SIG-M5 treated with dmso at 0.1 percent for 504 hours (cell line): ENCODE data around the gene MEF2A.
A peak's percentile ranks its signal among the peaks of the same experiment; 100 is the strongest.
"Not testable (repeated sequence)": the region's sequence is repeated elsewhere in the genome, so short reads cannot be mapped to it uniquely, and the experiment has no call there.

Experiments used
- DNase-seq: peaks from one replicate; lab custom pipeline; 2025; ENCODE audit not compliant: unreplicated experiment; lab: John Stamatoyannopoulos, UW

MEF2A gene

DNA sequence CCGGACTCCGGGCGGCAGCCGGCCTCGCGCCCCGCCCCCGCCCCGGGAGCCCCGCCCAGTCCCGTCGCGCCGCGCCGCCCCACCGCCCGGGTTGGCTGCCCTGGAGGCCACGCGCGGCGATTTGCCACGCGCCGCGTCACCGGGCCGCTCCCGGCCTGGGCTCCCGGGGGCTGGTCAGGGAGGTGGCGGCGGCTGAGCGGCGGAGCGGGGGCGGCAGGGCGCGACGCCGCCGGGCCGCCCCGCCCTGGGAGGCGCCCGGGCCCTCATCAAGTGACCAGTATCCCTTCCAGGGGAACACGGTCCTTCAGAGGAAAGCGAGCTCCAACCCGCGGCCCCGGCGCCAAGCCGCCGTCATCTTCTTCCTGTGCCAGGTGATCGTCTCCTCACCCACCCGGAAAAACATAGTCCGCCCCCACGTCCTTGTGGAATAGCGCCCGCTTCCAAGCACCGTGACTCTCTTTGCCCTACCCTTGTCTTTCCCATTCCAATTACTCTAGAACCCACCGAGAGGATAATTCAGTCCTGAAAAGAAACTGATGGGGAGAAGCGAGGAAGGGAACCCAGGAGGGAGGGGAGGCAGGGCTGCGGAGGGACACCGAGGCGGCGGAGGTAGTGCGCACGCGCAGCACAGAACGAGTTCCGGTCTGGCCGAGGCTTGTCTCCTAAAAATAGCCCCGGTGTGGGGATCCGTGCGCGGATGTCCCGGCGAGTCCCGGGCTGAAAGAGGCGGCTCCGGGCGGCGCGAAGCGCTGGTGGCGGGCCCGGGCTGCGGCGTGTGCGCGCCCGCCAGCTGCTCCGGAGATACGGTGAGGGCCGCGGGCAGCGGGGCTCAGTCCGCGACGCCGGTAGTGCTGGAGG, at the start of gene MEF2A:
TSS of gene MEF2A (plus strand) at position 686 of the 858 bp plus-strand sequence. CDS start 67,136 bp downstream, outside the sequence.
- peak; percentile 82 for DNase-seq

DNA sequence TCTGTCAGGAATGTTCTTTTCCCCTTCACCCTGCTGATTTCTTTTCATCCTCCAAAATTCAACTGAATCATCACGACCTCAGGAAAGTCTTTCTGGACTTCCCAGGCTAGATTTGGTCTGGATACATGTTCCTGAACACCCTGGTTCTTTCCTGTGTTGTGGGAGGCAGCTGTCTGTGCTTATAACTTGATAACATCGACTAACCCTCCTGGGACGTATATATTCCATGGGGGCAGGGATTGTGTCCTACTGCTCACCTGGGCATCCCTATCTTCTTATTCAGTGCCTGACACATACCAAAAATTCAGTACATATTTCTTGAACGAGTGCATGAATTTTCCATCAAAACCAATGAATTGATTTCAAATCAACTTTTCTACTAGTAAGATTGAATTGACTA, 47.6 kb upstream of the MEF2A start:
- no peak for DNase-seq

DNA sequence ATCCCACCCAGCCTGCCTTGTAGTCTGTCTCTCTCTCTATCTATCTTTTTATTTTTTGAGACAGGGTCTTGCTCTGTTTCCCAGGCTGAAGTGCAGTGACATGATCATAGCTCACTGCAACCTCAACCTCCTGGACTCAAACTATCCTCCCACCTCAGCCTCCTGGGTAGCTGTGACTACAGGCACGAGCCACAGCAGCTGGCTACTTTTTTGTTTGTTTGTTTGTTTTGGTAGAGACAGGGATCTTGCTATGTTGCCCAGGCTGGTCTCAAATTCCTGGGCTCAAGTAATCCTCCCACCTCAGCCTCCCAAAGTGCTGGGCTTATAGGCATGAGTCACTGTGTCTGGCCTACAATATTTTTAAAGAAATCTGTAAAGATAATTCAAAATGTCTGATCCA, 46.4 kb upstream of the MEF2A start:
- DNase-seq, result not testable (repeated sequence)

DNA sequence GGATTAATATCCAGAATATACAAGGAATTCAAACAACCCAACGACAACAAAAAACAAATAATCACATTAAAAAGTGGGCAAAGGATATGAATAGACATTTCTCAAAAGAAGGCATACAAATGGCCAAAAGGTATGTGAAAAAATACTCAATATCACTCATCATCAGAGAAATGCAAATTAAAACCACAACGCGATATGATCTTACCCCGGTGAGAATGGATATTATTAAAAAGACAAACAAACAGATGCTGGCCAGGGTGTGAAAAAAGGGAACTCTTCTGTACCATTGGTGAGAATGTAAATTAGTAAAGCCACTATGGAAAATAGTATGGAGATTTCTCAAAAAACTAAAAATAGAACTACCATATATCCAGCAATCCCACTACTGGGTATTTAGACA, 43.5 kb upstream of the MEF2A start:
- no peak for DNase-seq

DNA sequence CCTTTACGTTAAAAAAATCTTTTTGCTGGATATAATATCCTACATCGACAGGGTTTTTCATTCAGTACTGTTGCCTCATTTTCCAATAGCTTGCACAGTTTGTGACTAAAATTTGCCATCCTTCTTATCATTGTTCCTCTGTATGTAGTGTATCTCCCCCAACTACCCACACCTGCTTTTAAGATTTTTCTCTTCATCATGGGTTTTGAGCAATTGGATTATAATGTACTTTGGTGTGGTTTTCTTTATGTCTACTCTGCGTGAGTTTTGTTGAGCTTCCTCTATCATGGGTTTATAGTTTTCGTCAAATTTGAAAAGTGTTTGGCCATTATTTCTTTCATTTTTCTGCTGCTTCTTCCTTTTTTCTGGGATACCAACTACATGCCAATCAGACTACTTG, 39.6 kb upstream of the MEF2A start:
- DNase-seq, result no peak

DNA sequence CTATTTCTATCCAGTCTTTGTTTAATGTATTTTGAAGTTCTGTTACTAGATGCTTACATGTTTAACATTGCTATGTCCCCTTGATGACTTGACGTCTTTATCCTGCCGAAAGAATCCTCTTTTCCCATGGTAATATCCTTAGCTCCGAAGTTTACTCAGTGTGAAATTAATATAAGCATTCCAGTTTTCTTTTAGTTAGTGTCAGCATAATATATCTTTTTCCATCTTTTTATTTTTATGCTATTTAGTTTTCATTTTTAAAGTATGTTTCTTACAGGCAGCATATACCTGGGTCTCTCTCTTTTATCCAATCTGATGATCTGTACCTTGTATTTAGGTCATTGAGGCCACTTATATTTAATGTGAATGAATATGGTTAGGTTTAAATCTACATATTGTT, 39.1 kb upstream of the MEF2A start:
- no peak for DNase-seq

DNA sequence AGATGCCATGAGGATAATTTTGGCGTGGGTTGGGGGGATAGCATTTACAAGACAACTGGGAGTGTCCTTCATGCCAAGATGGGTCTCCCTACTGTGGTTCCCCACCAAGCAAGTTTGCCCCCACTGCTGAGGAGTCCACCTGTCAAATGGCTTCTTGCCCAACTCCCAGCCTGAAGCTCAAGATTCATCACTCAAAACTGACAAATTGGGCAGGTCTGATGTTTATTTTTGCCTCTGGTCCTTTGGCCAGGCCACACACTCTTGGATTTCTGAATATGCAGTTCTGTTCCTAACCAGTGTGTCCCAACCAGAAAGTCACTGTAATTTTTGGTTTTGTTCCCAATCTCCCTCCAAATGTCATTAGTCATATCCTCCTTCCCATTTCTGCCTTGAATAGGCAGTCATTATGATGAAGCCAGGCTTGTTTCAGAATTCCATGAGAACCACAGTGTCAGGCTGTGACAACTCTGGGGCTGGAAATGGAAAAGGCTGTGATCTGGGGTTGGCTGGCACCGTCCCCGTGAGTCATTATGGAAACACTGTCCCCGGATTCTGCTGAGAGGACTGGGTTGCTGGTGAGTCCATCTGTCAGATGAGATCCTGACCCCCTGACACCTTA, 29.3 kb upstream of the MEF2A start:
- no peak for DNase-seq

DNA sequence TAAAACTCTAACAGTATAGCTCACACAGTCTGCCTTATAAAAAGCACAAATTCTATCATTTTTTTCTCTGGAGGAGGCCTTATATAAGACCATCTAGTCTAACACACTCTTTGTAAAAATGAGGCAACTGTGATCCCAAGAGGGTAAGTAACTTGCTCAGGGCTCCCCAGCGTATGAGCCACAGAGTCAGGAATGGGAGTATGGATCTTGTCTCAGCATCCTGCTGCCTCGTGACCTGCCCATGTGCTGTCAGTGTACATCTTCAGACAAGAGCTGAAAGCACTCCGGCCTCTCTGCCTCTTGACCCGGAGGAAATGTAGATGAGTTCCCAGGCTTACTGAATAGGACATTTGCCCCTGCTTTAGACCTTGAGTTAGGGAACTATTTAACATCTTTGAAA, 28.4 kb upstream of the MEF2A start:
- no peak for DNase-seq

DNA sequence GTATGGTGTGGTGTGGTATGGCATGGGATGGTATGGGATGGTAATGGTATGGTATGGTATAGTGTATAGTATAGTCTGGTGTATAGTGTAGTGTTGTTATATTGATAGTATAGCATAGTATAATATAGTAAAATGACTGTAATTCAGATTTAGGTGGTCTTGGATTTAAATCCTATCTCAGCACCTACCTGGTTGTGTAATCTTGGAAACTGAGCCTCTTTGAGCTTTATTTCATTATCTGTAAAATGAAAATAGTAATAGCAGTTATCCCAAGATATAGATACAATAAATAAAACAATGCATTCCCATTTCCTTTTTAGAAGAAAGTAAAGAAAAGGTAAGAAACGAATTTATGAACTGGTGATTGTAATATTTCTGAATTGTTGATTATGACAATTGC, 27.5 kb upstream of the MEF2A start:
- no peak for DNase-seq

DNA sequence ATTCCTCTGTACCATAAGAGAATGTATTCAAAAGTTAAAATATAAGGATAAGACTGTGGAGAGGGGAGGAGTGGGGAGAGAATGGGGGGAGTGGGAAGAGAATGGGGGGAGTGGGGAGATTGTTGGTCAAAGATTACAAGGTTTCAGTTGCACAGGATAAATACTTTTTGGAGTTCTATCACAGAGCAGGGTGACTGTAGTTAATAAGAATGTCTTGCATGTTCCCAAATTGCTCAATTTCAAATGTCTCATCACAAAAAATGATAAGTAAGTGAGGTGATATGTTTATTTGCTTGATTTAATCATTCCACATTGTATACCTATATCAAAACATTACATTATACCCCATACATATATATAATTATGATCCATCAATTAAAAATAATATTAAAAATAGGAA, 23.0 kb upstream of the MEF2A start:
- DNase-seq, result no peak

DNA sequence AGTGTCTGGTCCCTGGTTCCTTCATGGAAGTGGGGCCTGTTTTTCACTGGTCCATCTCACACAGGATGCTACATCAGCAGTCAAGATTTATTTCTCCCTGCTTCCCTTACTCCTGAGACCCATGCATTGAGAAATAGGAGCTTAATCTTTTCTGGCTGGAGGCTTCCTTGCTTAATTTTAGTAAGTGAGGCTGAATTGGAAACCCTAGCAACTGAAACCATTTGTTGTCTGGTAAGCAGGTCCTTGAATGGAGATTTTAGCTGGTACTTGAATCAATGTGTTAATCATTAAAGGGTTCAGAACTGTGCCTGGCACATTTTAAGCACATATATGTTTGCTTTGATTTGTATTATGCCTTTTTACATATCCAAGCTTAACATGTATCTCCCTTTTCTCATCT, 20.2 kb upstream of the MEF2A start:
- DNase-seq, result no peak

DNA sequence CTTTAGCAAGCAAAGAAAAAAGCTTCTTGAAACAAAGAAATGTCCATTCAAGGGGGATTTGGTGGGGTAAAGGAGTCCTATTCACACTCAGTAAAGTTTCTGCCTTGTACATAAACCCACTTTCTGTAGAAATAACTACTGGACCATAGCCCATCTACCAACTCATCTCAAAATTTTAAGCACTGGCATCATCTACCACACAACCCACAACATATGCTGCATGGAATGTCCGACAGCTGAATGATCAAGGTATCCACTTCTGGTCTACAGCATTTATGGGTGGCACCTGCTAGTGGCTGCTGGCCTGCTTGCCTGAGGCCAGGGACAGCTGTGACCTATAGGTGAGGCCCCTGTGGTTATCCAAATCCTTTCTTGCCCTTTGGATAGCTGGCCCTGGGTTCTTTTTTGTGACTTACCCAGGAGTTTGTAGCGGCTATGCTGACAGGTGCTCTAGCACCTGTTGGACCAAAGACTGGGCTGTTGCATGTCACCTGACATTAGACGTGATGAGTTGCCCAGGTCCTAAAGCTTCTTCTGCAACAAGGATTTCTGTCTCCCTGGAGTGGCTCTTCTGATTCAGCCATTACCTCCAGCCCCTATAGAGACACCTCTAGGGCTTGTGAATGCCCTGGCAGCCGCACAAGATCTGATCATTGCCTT, 19.2 kb upstream of the MEF2A start:
- DNase-seq, result no peak

DNA sequence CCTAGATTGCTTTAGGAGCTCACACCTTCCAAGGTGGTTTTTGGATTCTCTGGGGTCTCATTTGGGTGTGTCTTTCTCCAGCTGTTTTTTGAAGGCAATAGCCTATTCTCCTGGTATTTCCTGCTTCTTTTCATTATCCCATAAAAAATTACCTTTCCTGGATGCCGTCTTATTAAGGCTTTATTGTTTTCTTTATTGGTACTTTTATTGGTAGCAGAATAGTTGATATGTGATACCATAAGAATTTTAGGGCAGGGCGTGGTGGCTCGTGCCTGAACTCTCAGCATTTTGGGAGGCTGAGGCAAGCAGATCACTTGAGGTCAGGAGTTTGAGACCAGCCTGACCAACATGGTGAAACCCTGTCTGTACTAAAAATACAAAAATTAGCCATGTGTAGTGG, 18.3 kb upstream of the MEF2A start:
- DNase-seq, result no peak

DNA sequence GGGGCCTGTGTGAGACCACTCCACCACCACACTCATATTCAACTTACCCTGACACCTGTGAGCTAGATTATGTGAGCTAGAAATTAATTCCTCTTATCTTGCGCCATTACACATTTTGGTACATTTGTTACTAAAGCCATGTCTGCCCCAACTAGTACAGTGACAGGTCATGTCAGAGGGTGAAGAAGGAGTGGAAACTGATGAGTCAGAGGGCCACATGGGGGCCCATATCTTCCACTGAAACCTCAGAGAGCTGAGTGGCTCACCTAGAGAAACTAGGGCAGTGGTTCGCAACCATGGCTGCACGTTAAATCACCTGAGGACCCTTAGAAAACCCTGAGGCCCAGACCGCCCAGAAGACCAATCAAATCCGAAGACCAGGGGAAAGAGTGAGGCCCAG, 15.7 kb upstream of the MEF2A start:
- no peak for DNase-seq

DNA sequence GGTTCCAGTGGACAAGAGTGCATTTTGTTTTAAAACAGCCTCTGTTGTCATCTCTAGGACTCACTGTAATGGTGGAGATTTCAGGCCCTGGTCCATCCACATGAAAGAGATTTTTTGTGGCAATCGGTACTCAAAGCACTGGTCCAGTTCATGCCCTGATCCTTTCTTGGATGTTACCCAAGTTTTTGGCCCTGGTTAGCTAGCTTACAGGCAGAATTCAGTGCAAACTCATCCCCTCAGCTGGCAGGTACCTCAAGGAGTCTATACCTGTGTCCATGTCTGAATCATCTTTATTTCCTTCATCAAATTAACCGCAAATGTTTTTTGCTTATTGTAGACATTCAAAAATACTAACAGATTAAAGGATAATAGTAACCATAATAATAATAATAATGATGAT, 13.7 kb upstream of the MEF2A start:
- DNase-seq, result no peak

DNA sequence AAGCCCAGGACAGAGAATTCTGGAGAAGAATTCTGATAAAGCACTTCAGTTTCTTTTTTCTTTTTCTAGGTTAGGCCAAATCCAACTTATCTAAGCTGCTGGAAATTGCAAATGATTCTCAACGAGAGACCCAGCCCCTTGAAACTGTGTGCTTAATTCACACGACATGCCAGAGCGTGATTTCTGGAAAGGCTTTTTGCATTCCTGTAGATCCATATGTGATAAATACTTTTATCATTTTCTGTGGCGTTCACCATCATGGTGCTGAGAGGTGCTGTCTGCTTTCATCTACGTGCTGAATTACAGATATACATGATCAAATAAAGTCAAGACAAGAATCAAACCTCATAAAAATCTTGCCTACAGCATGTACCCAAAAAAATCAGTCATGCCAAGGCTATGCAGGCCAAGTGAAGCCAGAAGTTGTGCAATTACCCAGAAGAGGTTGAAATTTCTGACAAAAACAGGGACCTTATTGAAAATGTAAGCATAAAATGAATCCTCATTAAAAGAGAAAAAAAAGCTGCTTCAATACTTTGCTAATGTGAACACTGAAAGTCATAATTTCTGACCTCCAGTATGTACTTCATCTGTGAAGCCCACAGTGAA, 10.8 kb upstream of the MEF2A start:
- no peak for DNase-seq

DNA sequence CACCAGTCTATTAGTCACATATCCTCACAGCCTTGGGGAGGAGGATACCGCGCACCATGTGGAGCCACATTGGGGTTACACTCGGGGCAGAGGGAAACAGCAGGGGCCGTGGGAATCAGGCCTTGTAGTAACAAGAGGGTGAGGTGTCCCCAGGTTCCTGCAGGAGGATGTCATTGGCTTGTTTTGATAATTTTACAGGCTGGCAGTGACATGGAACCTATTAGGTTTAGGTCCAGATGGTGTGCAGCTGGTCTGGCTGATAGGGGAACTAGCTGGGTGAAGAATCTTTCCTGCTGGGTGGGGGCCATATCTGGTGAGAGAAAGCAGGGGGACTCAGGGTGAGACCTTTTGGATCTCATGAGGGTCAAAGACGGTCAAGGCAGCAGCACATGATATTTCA, 9.8 kb upstream of the MEF2A start:
- no peak for DNase-seq

DNA sequence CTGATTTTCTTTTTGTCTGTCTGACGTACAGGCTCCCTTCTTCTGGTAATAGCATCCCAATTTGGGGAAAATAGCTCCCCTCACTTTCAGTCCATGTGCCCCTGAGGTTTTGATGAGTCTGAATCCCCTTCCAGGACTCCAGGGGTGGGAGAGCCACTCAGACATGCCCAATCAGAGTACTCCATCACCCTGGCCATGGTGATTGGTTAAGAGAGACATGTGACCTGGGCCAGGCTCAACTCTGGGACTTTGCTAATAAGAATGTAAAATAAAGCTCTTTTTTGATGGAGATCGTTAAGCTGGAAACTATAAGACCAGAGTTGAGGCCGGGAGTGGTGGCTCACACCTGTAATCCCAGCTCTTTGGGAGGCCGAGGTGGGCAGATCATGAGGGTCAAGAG, 9.2 kb upstream of the MEF2A start:
- no peak for DNase-seq

DNA sequence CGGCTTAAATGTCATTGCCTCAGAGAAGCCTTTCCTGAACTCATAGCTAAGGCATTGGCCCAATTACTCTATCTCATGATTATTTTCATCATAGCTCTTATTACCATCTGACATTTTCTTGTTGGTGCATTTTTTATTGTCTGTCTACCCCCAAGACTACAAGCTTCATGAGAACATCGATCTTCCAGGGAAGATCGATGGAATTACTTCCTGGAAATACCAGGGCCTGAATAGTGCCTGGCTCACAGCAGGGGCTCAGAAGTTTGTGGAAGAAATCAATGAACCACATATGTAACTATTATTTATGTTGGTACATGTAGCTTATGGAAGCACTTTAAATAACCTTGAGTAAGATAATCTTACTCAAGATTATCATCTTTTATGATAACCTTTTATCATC, 7.7 kb upstream of the MEF2A start:
- no peak for DNase-seq

DNA sequence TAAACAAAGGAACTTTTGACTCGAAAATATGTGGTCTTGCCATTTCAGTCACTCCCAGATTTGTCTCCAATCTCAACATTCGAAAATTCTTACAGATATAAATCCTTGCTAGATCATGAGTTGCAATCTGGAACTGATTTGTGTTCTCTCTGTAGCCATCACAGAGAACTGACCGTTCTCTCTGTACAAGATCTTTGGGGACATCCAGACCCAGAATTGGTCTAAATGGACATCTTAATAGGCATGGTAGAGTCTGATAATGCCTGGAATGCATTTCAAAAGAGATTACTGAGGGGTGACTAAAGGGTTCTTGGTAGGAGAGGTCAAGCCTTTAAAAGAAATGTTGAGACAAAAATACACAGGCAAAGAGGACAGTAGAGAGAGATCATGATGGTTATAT, 7.2 kb upstream of the MEF2A start:
- DNase-seq, result no peak

DNA sequence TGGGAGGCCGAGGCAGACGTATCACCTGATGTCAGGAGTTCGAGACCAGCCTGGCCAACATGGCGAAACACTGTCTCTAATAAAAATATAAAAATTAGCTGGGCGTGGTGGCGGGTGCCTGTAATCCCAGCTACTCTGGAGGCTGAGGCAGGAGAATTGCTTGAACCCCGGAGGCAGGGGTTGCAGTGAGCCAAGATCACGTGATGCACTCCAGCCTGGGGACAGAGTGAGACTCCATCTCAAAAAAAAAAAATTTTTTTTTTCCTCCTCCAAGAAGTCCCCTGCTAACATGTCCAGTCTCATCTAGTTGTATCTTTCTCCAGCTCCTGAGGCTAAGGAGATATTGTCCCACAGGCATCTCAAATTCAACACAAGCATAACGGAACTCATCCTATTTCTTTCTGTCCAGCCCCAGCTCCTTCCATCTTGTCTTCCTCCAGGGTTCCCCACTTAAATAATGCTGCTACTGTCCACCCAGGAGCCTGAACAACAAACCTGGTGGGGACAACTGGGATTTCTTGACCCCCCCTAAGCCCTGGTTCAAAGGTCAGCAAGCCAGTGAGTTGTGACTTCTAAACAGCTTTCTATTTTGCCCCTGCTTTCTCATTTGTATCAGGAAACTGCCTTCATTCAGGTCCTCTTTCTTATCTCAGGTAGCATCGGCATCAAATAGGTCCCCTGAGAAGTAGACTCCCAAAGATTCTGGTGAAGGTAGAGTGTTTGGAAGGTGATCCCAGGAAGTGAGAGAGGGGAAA, 4.1 kb upstream of the MEF2A start:
- DNase-seq, result no peak
